Activated CD8-positive, alpha-beta memory T cell treated with anti-CD3 and anti-CD28 coated beads, Interleukin-2, amount 10 ng/mL, durations not matched to agents 7 days and 5 days (primary cell): Measurements from ENCODE around the gene TCF4. TPM values are rescaled to one million over a fixed set of nuclear protein-coding genes. Genes with fewer than 3 reads are reported as not detected.

ENCODE experiments used
- ATAC-seq: fragments of 150-1000 bp; cut with Tn5 transposase; one replicate; pipeline ENCODE4 v1.10.0; 2021; ENCODE audit warnings: moderate library complexity
- CTCF ChIA-PET: fragments of 350-600 bp; sonication (Branson Sonifier 250); formaldehyde crosslinking; loops from one replicate; lab custom pipeline; 2021; ENCODE audit warnings: antibody characterized with exemption; lab: Charles Lee
- DNase-seq: peaks from one replicate; pipeline ENCODE4 v3.0.0-alpha.2; 2020
- H3K27ac Mint-ChIP-seq: one replicate; pipeline ENCODE4 v1.8.0; 2021; ENCODE audit warnings: mild to moderate bottlenecking, mixed read lengths
- H3K27me3 Mint-ChIP-seq: one replicate; pipeline ENCODE4 v1.8.0; 2021; ENCODE audit warnings: mixed read lengths
- H3K36me3 Mint-ChIP-seq: one replicate; pipeline ENCODE4 v1.8.0; 2021; ENCODE audit warnings: mild to moderate bottlenecking, mixed read lengths
- H3K4me1 Mint-ChIP-seq: one replicate; pipeline ENCODE4 v1.8.0; 2021; ENCODE audit warnings: mixed read lengths
- H3K4me3 Mint-ChIP-seq: one replicate; pipeline ENCODE4 v1.8.0; 2021; ENCODE audit warnings: mild to moderate bottlenecking, moderate library complexity, mixed read lengths
- H3K9me3 Mint-ChIP-seq: one replicate; pipeline ENCODE4 v1.8.0; 2022; ENCODE audit warnings: low read depth, mixed read lengths
- total RNA-seq, 2 experiments: library from RNA; stranded (reverse); gene quantifications; one replicate each; pipeline ENCODE4 v1.2.3, GENCODE V29; 2021

The TCF4 gene
- total RNA-seq, 2 experiments from 2014 or later = 1.2 to 2.0 TPM

- Mint-ChIP-seq H3K4me1 (no peaks in the 10 kb centered on the region), H3K36me3 (no peaks in the 10 kb centered on the region), H3K27me3 (no peaks in the 10 kb centered on the region), H3K9me3 (no peaks in the 10 kb centered on the region), H3K4me3 (no peak overlapping the region), H3K27ac (no peak overlapping the region)
- CTCF ChIA-PET = no interaction called here
- ATAC-seq = no peak
- DNase-seq = no peak
Observed at GRCh38 chr18:55517055-55517454, 70.9 kb downstream of the TCF4 start.

- Mint-ChIP-seq H3K4me3 (no peak overlapping the region), H3K36me3 (no peaks in the 10 kb centered on the region), H3K27me3 (no peaks in the 10 kb centered on the region), H3K4me1 (no peaks in the 10 kb centered on the region), H3K9me3 (no peaks in the 10 kb centered on the region), H3K27ac (no peak overlapping the region)
- CTCF ChIA-PET = no interaction called here
- ATAC-seq (no peak), DNase-seq (no peak)
Observed at GRCh38 chr18:55515941-55516710, 71.9 kb downstream of the TCF4 start.

DNA sequence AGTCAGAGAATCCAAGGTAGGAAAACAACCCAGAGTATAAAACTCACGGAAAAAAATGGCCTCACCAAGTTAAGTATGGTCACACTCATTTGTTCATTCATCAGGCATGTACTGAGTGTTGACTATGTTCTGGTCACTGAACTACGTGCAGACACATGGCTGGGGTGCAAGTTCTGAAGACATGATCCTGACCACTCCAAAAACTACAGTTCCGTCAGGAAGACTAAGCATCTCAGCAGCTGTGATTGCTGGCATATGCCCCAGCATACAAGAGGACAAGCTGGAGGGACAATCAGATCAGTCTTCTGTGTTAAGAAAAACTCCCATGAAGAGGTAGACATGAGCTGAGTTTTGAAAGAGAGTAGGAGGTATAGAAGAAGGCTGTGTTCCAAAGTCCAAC is 72.8 kb downstream of the TCF4 start:
- Mint-ChIP-seq H3K4me3 (no peak overlapping the region), H3K9me3 (peaks cover 2% of the 10 kb centered on the region), H3K4me1 (no peaks in the 10 kb centered on the region), H3K27ac (no peak overlapping the region), H3K27me3 (no peaks in the 10 kb centered on the region), H3K36me3 (no peaks in the 10 kb centered on the region)
- CTCF ChIA-PET = no interaction called here
- no peak for DNase-seq
- no peak for ATAC-seq

DNA sequence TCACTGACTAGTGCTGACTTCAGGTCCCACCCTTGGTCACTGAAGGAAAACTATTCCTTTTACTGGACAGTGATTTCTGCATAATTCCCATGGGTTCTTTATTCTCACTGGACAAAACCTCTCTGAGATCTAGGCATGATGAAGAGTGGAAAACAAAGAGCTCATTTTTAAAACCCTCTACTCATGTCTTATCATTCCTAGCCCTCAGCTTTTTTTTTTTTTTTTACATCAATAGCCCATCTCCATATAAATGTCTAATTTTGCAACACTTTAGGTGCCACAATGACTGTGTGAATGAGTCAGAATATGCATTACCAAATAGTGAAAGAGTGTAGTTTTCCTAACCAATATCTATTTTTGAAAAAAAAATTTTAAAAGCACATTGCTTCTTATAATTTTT is 74.8 kb downstream of the TCF4 start:
- CTCF ChIA-PET = no interaction called here
- no peaks in the 10 kb centered on the region for H3K36me3 Mint-ChIP-seq
- H3K4me3 Mint-ChIP-seq = no peak overlapping the region
- ATAC-seq = no peak
- no peak overlapping the region for H3K27ac Mint-ChIP-seq
- no peaks in the 10 kb centered on the region for H3K27me3 Mint-ChIP-seq
- DNase-seq = no peak
- H3K4me1 Mint-ChIP-seq = no peaks in the 10 kb centered on the region
- H3K9me3 Mint-ChIP-seq = peaks cover 2% of the 10 kb centered on the region

DNA sequence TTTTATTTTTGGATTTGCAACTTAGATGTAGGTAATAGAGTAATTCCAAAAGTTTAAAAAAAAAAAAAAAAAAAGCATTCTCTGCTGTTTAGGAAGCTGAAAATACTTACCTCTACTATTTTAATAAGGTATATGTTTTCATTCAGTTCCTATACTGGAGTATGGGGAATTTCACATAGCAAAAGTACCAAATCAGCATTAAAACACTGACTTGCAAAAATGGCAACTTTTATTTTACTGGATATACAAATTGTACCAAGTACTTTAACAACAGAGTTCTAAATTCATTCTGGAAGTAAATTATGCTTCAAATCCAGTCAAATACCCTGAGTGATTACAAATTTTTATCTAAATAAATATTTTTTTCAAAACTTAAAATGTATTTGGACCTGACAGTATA is 76.7 kb downstream of the TCF4 start:
- H3K36me3 Mint-ChIP-seq = no peaks in the 10 kb centered on the region
- H3K9me3 Mint-ChIP-seq = peaks cover 2% of the 10 kb centered on the region
- H3K4me3 Mint-ChIP-seq = no peak overlapping the region
- no peaks in the 10 kb centered on the region for H3K4me1 Mint-ChIP-seq
- H3K27me3 Mint-ChIP-seq = no peaks in the 10 kb centered on the region
- ATAC-seq = no peak
- CTCF ChIA-PET = no interaction called here
- no peak for DNase-seq
- no peak overlapping the region for H3K27ac Mint-ChIP-seq

- Mint-ChIP-seq H3K9me3 (peaks cover 2% of the 10 kb centered on the region), H3K4me3 (no peak overlapping the region), H3K27ac (no peak overlapping the region), H3K27me3 (no peaks in the 10 kb centered on the region), H3K36me3 (no peaks in the 10 kb centered on the region), H3K4me1 (no peaks in the 10 kb centered on the region)
- CTCF ChIA-PET = no interaction called here
- DNase-seq = no peak
- ATAC-seq = no peak
Observed at GRCh38 chr18:55510809-55511208, 77.2 kb downstream of the TCF4 start.

GRCh38 chr18:55509631-55510324 is 78.2 kb downstream of the TCF4 start:
- DNase-seq (no peak), ATAC-seq (no peak)
- CTCF ChIA-PET = no interaction called here
- H3K4me1 Mint-ChIP-seq = no peaks in the 10 kb centered on the region
- H3K36me3 Mint-ChIP-seq = no peaks in the 10 kb centered on the region
- H3K27me3 Mint-ChIP-seq = no peaks in the 10 kb centered on the region
- H3K4me3 Mint-ChIP-seq = no peak overlapping the region
- H3K9me3 Mint-ChIP-seq = peaks cover 2% of the 10 kb centered on the region
- no peak overlapping the region for H3K27ac Mint-ChIP-seq

DNA sequence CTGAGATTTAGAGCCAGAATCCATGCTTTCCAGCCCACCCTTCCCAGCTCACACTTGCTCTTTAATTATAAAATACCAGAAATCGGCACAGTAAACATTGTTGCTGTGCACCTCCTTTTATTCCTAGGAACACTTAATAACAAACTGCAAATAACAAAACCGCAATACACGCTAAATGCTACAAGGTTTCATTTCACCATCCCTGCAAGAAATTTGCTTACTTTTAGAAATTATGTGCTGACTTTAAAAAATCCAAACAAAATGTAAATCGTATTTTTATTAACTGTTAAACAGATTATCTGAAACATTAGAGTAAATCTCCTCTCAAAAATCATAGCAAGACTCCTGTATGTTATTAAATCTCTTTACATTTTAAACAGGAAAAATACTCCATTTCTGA is 79.3 kb downstream of the TCF4 start:
- CTCF ChIA-PET = no interaction called here
- H3K4me3 Mint-ChIP-seq = no peak overlapping the region
- H3K27ac Mint-ChIP-seq = no peak overlapping the region
- H3K27me3 Mint-ChIP-seq = no peaks in the 10 kb centered on the region
- no peak for ATAC-seq
- no peaks in the 10 kb centered on the region for H3K36me3 Mint-ChIP-seq
- no peak for DNase-seq
- no peaks in the 10 kb centered on the region for H3K4me1 Mint-ChIP-seq
- peaks cover 2% of the 10 kb centered on the region for H3K9me3 Mint-ChIP-seq

- peaks cover 2% of the 10 kb centered on the region for H3K9me3 Mint-ChIP-seq
- H3K27ac Mint-ChIP-seq = no peak overlapping the region
- DNase-seq = no peak
- H3K4me1 Mint-ChIP-seq = no peaks in the 10 kb centered on the region
- H3K36me3 Mint-ChIP-seq = no peaks in the 10 kb centered on the region
- no peak for ATAC-seq
- no peak overlapping the region for H3K4me3 Mint-ChIP-seq
- CTCF ChIA-PET = no interaction called here
- no peaks in the 10 kb centered on the region for H3K27me3 Mint-ChIP-seq
Observed at GRCh38 chr18:55506074-55506473, 81.9 kb downstream of the TCF4 start.

GRCh38 chr18:55504808-55505207 is 83.2 kb downstream of the TCF4 start:
- no peaks in the 10 kb centered on the region for H3K9me3 Mint-ChIP-seq
- CTCF ChIA-PET = no interaction called here
- H3K36me3 Mint-ChIP-seq = no peaks in the 10 kb centered on the region
- H3K4me1 Mint-ChIP-seq = no peaks in the 10 kb centered on the region
- no peak overlapping the region for H3K4me3 Mint-ChIP-seq
- no peak overlapping the region for H3K27ac Mint-ChIP-seq
- no peaks in the 10 kb centered on the region for H3K27me3 Mint-ChIP-seq
- ATAC-seq = no peak
- no peak for DNase-seq

DNA sequence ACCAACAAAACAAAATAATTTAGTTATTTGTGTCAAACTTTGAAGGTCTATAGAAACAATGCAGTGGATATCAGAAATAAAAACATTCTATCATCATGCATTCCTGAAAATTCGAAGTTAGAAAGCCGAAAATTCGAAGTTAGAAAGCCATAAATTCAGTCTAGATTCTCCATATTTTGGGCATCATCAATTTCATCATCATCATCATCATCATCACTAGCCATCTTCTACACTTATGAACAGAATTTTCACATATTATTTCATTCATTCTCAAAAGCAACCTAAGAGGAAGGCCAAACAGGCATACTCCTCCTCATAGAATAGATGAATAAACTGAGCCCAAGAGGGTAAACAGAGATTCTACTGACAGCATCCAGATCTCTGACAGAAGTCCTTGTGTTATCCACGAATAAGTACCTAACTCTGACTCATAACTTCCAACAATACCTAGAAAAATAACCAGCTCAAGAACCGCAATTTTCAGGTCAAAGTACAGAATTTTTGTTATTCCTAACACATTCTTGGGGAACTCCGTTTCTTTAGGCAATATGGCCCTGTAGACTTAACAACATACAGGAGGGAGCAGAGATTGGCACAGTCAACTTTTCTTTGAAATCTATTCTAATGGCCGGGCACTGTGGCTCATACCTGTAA is 84.7 kb downstream of the TCF4 start:
- DNase-seq = no peak
- Mint-ChIP-seq H3K27me3 (no peaks in the 10 kb centered on the region), H3K4me1 (no peaks in the 10 kb centered on the region), H3K27ac (no peak overlapping the region), H3K9me3 (no peaks in the 10 kb centered on the region), H3K36me3 (no peaks in the 10 kb centered on the region), H3K4me3 (no peak overlapping the region)
- CTCF ChIA-PET = no interaction called here
- ATAC-seq = no peak

DNA sequence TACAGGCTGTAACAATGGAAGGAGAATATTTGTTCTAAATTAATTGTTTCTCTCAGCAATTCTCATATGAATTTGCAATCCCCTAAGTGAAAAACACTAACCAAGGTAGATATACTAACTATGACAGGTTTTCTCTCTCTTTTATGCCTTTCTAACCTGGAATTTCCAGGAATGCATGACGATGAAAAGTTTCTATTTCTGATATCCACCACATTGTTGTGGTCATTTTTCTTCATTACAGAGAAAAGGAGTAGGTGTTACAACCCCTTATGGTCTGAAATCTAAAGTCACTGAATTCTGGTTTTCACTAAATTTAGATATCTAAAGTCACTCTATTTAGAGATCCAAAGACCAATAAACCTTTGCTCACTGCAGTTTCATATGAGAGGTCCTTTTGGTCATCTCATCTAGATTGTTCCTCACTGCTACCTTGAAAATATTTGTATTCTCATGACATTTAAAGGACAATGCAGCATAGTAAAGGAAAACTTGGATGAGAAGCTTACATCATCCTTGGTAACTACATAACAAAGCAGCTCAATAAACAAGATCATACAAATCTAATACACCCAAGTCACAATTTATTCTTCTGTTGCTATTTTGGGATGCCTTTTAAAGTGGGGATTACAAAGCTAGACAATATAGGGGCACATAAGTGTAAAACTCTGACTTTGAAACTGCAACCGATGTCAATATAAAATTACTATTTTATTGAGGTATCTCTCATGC is 85.8 kb downstream of the TCF4 start:
- no peaks in the 10 kb centered on the region for H3K27me3 Mint-ChIP-seq
- no peak overlapping the region for H3K4me3 Mint-ChIP-seq
- no peak for DNase-seq
- CTCF ChIA-PET = no interaction called here
- no peak for ATAC-seq
- H3K9me3 Mint-ChIP-seq = no peaks in the 10 kb centered on the region
- no peaks in the 10 kb centered on the region for H3K36me3 Mint-ChIP-seq
- H3K4me1 Mint-ChIP-seq = no peaks in the 10 kb centered on the region
- no peak overlapping the region for H3K27ac Mint-ChIP-seq

- Mint-ChIP-seq H3K27me3 (no peaks in the 10 kb centered on the region), H3K9me3 (no peaks in the 10 kb centered on the region), H3K4me3 (no peak overlapping the region), H3K27ac (no peak overlapping the region), H3K36me3 (no peaks in the 10 kb centered on the region), H3K4me1 (no peaks in the 10 kb centered on the region)
- no peak for DNase-seq
- CTCF ChIA-PET = no interaction called here
- no peak for ATAC-seq
Observed at GRCh38 chr18:55501579-55501978, 86.4 kb downstream of the TCF4 start.
